ENCODE results near the gene PARPBP. TPM values are rescaled to one million over a fixed set of nuclear protein-coding genes. Genes with fewer than 3 reads are reported as not detected.

Gene PARPBP
- polyA plus RNA-seq, 1 donor from 2014 or later = 6.3 TPM

GRCh38 chr12:102220736-102221135 lies 100.8 kb downstream of the PARPBP start:
- H3K9me2 ChIP-seq (ENCODE audit: insufficient read depth, low read length) = no peaks in the 10 kb centered on the region

GRCh38 chr12:102227954-102228353 lies 108.0 kb downstream of the PARPBP start:
- H3K9ac ChIP-seq (ENCODE audit: low read length) = no peak overlapping the region
- no peaks in the 10 kb centered on the region for H3K79me2 ChIP-seq (replicated peaks; ENCODE audit: insufficient read depth, low read length)
- no peaks in the 10 kb centered on the region for H3K36me3 ChIP-seq (ENCODE audit: insufficient read depth, low read length)
- H3F3A ChIP-seq (ENCODE audit: insufficient read depth, low read length, poor library complexity, severe bottlenecking) = no peaks in the 10 kb centered on the region
- H3K27me3 ChIP-seq (ENCODE audit: insufficient read depth, low read depth, low read length) = no peaks in the 10 kb centered on the region
- H2AFZ ChIP-seq (ENCODE audit: low read depth, low read length) = no peak overlapping the region
- H3K4me2 ChIP-seq (ENCODE audit: low read length) = no peak overlapping the region
- H3K27ac ChIP-seq (ENCODE audit: low read length) = no peak overlapping the region
- H3K4me3 ChIP-seq (ENCODE audit: low read length) = no peak overlapping the region
- TF ChIP-seq TAF1 (IDR thresholded peaks at IDR 0.05; ENCODE audit: low read depth) (no peak), RAD21 (conservative IDR thresholded peaks at IDR 0.05) (no peak), SMC3 (conservative IDR thresholded peaks at IDR 0.05; ENCODE audit: poor library complexity) (no peak)
- TF ChIP-seq, protein P1, sequence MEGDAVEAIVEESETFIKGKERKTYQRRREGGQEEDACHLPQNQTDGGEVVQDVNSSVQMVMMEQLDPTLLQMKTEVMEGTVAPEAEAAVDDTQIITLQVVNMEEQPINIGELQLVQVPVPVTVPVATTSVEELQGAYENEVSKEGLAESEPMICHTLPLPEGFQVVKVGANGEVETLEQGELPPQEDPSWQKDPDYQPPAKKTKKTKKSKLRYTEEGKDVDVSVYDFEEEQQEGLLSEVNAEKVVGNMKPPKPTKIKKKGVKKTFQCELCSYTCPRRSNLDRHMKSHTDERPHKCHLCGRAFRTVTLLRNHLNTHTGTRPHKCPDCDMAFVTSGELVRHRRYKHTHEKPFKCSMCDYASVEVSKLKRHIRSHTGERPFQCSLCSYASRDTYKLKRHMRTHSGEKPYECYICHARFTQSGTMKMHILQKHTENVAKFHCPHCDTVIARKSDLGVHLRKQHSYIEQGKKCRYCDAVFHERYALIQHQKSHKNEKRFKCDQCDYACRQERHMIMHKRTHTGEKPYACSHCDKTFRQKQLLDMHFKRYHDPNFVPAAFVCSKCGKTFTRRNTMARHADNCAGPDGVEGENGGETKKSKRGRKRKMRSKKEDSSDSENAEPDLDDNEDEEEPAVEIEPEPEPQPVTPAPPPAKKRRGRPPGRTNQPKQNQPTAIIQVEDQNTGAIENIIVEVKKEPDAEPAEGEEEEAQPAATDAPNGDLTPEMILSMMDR (IDR thresholded peaks at IDR 0.05; ENCODE audit: poor library complexity, severe bottlenecking) = no peak
- no peaks in the 10 kb centered on the region for H4K20me1 ChIP-seq (ENCODE audit: insufficient read depth)
- no peaks in the 10 kb centered on the region for H3K9me3 ChIP-seq (ENCODE audit: low read length)
- H3K9me2 ChIP-seq (ENCODE audit: insufficient read depth, low read length) = no peaks in the 10 kb centered on the region

More at GRCh38 chr12:102220736-102221135, 100.8 kb downstream of the PARPBP start:
- no peaks in the 10 kb centered on the region for H4K20me1 ChIP-seq (ENCODE audit: insufficient read depth)
- H3K9me3 ChIP-seq (ENCODE audit: low read length) = no peaks in the 10 kb centered on the region
- H3K79me2 ChIP-seq (replicated peaks; ENCODE audit: insufficient read depth, low read length) = no peaks in the 10 kb centered on the region
- no peak overlapping the region for H2AFZ ChIP-seq (ENCODE audit: low read depth, low read length)
- no peak overlapping the region for H3K4me2 ChIP-seq (ENCODE audit: low read length)
- H3K27me3 ChIP-seq (ENCODE audit: insufficient read depth, low read depth, low read length) = no peaks in the 10 kb centered on the region
- no peak for TF ChIP-seq EZH2 (IDR thresholded peaks at IDR 0.05; ENCODE audit: borderline replicate concordance, insufficient read depth, low read length, poor library complexity, severe bottlenecking)
- no peak for TF ChIP-seq MXI1 (conservative IDR thresholded peaks at IDR 0.05; ENCODE audit: poor library complexity, severe bottlenecking)
- TF ChIP-seq EP300 (conservative IDR thresholded peaks at IDR 0.05; ENCODE audit: poor library complexity, severe bottlenecking) = no peak
- TF ChIP-seq, protein P1 (IDR thresholded peaks at IDR 0.05; ENCODE audit: poor library complexity, severe bottlenecking) = no peak
- no peak for TF ChIP-seq RAD21 (conservative IDR thresholded peaks at IDR 0.05)
- no peaks in the 10 kb centered on the region for H3K36me3 ChIP-seq (ENCODE audit: insufficient read depth, low read length)
- no peak overlapping the region for H3K27ac ChIP-seq (ENCODE audit: low read length)
- no peaks in the 10 kb centered on the region for H3F3A ChIP-seq (ENCODE audit: insufficient read depth, low read length, poor library complexity, severe bottlenecking)
- no peak overlapping the region for H3K4me3 ChIP-seq (ENCODE audit: low read length)
- H3K9ac ChIP-seq (ENCODE audit: low read length) = no peak overlapping the region

GRCh38 chr12:102232036-102232435 lies 112.1 kb downstream of the PARPBP start:
- Histone ChIP-seq H3K27ac (ENCODE audit: low read length) (no peak overlapping the region), H3K79me2 (replicated peaks; ENCODE audit: insufficient read depth, low read length) (no peaks in the 10 kb centered on the region), H2AFZ (ENCODE audit: low read depth, low read length) (no peak overlapping the region), H3K9me2 (ENCODE audit: insufficient read depth, low read length) (no peaks in the 10 kb centered on the region), H4K20me1 (ENCODE audit: insufficient read depth) (no peaks in the 10 kb centered on the region), H3K36me3 (ENCODE audit: insufficient read depth, low read length) (no peaks in the 10 kb centered on the region), H3K27me3 (ENCODE audit: insufficient read depth, low read depth, low read length) (no peaks in the 10 kb centered on the region), H3F3A (ENCODE audit: insufficient read depth, low read length, poor library complexity, severe bottlenecking) (no peaks in the 10 kb centered on the region), H3K9me3 (ENCODE audit: low read length) (no peaks in the 10 kb centered on the region), H3K9ac (ENCODE audit: low read length) (no peak overlapping the region), H3K4me2 (ENCODE audit: low read length) (no peak overlapping the region), H3K4me3 (ENCODE audit: low read length) (no peak overlapping the region)
- TF ChIP-seq TAF1 (IDR thresholded peaks at IDR 0.05; ENCODE audit: low read depth) = no peak
- TF ChIP-seq RAD21 (conservative IDR thresholded peaks at IDR 0.05) = no peak
- no peak for TF ChIP-seq MXI1 (conservative IDR thresholded peaks at IDR 0.05; ENCODE audit: poor library complexity, severe bottlenecking)
- TF ChIP-seq SMC3 (conservative IDR thresholded peaks at IDR 0.05; ENCODE audit: poor library complexity) = no peak
- no peak for TF ChIP-seq EZH2 (IDR thresholded peaks at IDR 0.05; ENCODE audit: borderline replicate concordance, insufficient read depth, low read length, poor library complexity, severe bottlenecking)
- TF ChIP-seq REST (IDR thresholded peaks at IDR 0.05; ENCODE audit: borderline replicate concordance) = no peak
- no peak for TF ChIP-seq EP300 (conservative IDR thresholded peaks at IDR 0.05; ENCODE audit: poor library complexity, severe bottlenecking)
- TF ChIP-seq, protein P1 (IDR thresholded peaks at IDR 0.05; ENCODE audit: poor library complexity, severe bottlenecking) = no peak
- TF ChIP-seq POLR2AphosphoS5 (IDR thresholded peaks at IDR 0.05) = no peak
